Activated CD8-positive, alpha-beta memory T cell treated with anti-CD3 and anti-CD28 coated beads, Interleukin-2, amount 50 U/mL, for 24 hours (primary cell): Measurements from ENCODE around the gene KLHL29.

Experiments
- DNase-seq: peaks from one replicate; pipeline ENCODE4 v3.0.0-alpha.2; 2020; ENCODE audit errors: extremely low read depth

Gene KLHL29

GRCh38 chr2:23550553-23550952, 165.6 kb downstream of the KLHL29 start:
- no peak for DNase-seq

- DNase-seq: no peak
These were observed 166.9 kb downstream of the KLHL29 start for GRCh38 chr2:23551875-23552274.

DNA sequence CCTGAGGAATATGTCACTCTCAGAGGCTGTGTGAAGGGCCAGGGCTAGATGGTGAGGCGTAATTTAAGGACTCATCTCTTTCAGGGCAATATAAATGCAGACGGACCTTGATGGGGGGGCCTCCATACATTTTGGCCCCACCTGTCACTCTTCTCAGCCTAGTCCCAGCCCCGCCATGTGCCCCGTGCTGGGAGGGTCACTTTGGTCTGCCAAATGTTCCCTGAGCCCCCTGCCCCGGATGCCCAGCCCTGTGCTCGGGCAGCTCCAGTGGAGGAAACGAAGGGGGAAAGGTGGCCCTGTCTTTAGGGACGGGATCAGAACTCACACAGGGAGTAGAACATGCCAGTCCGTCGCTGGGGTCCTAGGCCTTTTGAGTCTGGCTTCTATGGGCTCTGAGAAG, 168.6 kb downstream of the KLHL29 start:
- no peak for DNase-seq

- no peak for DNase-seq
These were observed 169.2 kb downstream of the KLHL29 start for GRCh38 chr2:23554054-23554697.

- DNase-seq: no peak
These were observed 171.0 kb downstream of the KLHL29 start for GRCh38 chr2:23555944-23556343.

GRCh38 chr2:23556929-23557328, 171.9 kb downstream of the KLHL29 start:
- no peak for DNase-seq

GRCh38 chr2:23557455-23557854, 172.5 kb downstream of the KLHL29 start:
- DNase-seq: no peak

GRCh38 chr2:23559561-23560239, 174.7 kb downstream of the KLHL29 start:
- DNase-seq: no peak

DNA sequence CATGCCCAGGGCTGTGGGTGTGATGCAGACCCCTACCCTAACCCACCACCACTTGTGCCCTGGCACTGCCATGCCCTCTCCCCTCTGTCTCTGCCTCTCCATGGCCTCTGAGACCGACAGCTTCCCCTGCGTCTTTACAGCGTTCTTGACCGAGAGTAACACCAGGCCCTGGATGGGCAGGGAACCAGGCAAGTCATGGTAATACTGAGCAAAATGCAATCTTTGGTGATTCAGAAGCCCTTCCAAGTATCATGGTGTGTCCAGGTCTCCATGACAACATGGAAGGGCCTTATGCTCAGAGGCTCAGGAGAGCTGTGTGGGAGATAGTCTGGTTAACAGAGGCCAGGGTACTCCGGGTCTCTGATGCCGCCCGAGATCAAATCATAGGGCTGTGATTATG, 176.1 kb downstream of the KLHL29 start:
- no peak for DNase-seq

DNA sequence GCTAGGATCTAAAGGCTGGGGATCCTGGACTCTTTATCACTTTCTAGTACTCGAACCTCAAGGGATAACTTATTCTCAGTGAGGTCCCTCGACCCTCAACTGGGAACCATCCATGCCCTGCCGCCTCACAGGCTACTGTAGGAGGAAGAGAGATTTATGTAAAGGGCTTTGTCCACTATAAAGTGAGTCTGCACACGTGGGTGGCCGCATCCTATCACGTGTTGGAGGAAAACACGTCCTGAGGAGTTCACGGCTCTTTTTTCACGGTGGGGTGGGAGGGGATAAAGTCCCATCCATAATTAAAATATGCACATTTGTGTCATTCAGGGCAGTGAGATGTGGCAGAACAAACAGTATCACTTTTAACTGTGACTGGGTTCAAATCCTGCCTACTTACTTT, 176.6 kb downstream of the KLHL29 start:
- no peak for DNase-seq

GRCh38 chr2:23562143-23562542, 177.2 kb downstream of the KLHL29 start:
- DNase-seq: no peak

DNA sequence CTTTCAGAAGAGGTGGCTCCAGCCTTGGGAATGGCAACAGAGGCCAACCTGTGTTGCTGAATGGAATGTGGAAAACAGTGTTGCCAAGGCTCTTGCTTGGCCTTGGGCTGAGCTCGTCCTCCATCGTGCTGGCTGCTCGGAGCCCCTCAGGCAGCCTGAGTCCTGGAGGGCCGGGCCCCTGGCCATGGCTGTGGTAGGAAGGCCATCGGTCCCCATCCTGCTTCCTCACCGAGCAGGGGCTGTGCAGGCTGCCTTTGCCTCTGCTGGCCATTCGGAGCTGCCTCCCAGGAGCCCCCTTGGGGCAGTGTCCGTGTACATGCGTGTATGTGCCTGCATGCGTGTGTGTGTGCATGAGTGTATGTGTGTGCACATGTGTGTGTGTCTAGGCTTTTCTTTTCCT, 178.2 kb downstream of the KLHL29 start:
- no peak for DNase-seq

DNA sequence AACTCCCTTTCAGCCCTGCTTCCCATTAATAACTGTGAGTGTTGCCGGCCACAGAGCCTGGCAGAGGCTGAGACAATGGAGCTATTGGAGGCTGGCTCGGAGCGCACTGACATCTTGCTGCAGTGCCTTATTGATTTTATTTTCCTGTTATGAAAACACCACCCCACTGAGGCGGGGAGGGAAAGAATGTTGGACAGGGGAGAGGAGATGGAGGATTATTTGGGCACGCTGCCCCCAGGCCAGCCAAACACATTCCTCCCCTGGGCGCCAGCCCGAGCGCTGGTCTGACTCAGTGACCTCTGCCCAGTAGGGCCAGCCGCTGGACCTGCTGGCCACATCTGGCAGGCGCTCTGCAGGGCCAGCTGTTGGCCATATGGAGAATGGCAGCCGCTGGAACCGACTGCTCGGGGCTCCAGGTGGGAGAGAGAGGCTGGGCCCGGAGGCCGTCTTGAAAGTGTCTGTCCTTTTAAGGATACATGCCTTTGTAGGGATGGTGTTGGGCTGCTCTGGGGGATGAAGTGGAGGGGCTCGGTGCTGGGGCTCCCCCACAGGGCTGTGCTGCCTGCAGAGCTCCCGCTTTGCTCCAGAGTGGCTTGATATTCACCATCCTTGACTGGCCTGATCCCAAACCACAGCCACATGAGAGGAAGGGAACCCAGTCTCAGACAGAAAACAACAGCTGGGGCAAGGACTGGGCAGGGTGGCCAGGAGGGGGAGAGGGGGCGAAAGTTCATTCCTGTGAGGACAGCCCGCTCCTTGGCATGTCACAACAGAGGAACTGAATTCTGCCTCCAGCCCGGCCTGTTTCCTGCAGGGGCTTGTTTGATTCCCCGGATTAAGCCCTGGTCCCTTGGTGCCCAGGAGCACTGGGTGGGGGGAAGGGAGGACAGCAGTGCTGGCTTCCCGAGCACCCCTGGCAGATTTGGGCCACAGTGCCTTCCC, 179.0 kb downstream of the KLHL29 start:
- DNase-seq: no peak

GRCh38 chr2:23564615-23564960, 179.6 kb downstream of the KLHL29 start:
- no peak for DNase-seq

DNA sequence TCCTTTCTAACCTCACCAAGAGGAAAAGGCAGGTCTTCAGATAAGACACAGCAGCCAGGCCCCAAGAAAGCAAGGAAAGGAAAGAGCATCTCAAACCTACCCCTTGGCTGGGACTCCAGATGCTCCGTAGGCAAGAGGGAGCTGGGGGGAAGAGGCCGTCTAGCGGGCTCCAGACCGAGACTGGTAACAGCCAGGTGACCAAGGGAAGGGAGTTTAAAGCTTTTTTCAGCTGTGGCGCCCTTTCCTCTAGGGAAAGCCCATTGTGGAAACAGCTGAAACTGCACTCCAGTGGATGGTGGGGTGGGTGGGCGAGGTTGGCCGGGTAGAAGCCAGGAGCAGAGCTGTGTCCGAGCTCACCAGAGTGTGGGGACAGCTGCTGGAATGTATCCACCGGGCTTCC, 180.4 kb downstream of the KLHL29 start:
- no peak for DNase-seq

DNA sequence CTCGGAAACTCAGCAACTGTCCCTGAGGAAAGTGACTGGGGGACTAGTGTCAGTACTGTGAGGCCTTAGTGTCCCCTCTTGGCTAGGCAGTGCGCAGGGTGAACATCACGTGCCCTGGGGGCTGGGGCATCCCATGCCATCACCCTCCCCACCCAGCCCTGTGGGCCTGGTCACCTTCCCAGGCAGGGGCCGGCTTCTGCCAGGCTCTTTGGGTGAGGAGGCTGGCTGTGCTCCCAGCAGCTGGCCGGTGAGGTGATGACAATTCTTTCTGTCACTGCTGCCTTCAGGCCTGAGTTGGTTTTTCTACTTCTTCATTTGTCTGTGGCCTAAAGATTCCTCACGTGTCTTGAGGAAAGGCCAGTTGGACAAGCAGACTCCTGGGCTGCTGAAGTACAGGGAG, 180.8 kb downstream of the KLHL29 start:
- no peak for DNase-seq

- no peak for DNase-seq
These were observed 181.5 kb downstream of the KLHL29 start for GRCh38 chr2:23566241-23567142.

DNA sequence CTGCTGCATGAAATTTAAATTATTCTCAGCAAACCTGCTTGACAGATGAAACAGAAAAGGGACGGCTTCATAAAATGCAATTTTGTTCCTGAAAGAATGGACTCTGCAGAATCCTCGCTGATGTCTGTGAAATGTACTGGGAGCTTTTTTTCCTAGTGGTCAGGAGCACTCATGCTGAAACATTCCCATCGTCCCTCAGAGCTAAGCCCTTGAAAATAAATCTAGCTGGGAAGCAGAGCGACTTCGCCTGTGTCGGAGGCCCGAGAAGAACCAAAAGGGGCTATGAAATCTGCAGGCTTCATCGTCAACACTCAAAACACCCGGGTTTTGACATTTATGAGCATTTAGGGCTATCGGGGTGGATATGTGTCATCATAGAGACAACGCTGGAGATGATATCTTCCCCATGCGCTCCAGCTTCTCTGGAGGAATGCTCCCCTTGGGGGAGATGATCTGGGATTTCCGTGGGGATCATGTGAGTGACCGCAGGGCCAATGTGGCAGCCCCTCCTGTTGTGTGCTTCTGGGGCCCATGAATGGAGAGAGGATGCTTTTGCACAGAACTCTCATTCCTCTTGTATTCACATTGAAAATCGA, 182.3 kb downstream of the KLHL29 start:
- DNase-seq: no peak

- DNase-seq: no peak
These were observed 183.2 kb downstream of the KLHL29 start for GRCh38 chr2:23568211-23568610.

DNA sequence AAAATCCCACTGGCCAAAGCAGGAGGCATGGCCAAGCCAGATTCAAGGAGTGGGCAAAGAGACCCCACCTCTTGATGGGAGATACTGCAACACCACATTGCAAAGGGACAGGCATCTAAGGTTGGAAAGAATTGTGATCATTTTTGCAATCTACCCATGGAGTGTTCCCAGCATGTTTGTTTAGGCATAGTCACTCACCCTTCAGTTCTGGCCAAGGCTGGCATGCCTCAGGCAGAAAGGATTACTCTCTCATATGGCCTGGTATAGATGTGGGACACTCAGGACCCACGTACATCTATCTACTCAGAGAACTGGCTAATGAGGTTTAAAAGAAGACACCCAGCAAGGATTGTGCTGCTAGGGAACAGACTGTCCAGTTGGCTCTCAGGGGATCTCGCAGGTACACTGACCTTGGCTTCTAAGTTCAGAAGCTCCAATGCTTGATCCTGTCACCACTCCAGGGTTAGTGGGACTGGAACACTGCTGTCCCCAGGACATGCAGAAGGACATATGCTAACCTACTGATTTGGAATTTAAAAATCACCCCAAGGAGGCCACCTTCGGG, 183.7 kb downstream of the KLHL29 start:
- no peak for DNase-seq

DNA sequence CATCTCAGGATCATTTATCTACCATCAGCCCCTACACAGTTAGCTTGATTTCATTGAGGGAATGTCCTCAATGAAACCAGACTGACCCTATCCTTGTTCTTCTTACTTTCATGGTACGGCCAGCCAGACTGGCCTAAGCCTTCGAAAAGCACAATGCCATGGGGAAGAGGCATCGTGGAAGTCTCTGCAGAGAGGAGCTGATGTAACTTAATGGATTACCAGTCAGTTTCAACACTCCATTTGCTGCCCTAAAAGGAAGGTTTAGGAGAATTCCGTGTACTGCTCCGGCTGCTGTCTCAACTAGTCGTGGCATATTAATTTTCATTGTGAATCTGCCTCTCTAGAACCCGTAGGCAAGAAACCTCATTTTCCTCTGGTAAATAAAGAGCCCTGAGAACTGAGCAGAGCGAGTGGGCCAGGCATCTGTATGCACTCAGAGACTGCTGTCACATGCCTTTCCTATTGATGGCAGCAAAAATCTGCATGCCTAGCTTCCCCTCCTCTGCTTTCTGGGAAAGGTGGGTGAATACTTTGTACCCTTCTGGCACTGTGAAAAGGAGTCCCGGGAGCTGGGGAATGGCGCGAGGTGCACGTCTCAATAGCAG, 184.9 kb downstream of the KLHL29 start:
- DNase-seq: no peak
